ENCODE measurements around the gene PLA2R1. TPM values are rescaled to one million over a fixed set of nuclear protein-coding genes. Genes with fewer than 3 reads are reported as not detected.

The PLA2R1 gene
- polyA plus RNA-seq, 1 experiment = 2.0 TPM

DNA sequence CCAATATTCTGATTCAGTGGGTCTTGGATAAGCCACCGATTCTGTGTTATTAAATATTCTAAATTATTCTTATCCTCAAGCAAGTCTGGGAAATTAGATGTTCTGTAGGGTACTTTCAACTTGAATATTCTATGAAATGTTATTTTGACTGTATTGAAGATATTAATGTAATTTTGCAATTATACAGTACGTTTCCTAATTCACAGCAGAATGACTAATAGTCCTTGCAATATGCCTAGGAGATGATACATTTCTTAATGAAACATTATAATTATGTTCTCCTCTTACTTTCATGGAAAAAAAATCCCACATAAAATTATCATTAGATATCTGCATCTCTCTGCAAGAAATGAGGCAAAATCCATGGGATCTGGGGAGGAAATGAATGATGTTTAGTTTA is 46.2 kb upstream of the PLA2R1 start:
- H3K4me3 ChIP-seq (ENCODE audit: low read depth, low read length) = no peak overlapping the region
- no peaks in the 10 kb centered on the region for H3K27me3 ChIP-seq (ENCODE audit: control insufficient read depth, insufficient read depth, low read length)
- ChIA-PET POLR2A (no interaction called here), CTCF (interaction anchor here (1.0 to 3.2 kb wide), 15 partner anchors 8 to 1000 kb away, joined by 3 to 44 read pairs (median 8); no protein-coding TSS in a partner anchor)
- no peaks in the 10 kb centered on the region for H3K9me3 ChIP-seq (ENCODE audit: control insufficient read depth, insufficient read depth, low read length)
- no peak overlapping the region for H3K27ac ChIP-seq (ENCODE audit: low read depth, low read length)
- no peak for TF ChIP-seq CTCF (IDR thresholded peaks at IDR 0.05; ENCODE audit: low read depth, low read length)
- no peak for DNase-seq (ENCODE audit: low read depth, low spot score)

DNA sequence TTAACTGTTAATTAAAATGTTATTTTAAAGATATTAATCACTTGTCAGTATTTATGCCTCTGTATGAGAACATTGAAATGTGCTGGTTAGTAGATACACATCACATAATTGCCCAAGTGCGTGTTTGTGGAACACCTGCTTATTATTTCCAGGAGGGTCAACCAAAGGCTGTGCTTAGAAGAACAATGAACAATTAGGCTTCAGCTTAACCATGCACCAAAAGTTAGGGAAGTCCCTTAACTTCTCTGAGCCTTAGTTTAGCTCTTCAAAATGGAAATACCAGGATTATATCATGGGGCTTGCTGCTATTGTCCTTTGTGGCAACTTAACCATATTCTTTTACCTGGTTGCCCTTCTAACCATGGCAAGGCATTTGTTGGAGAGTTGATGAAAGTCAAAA is 43.0 kb upstream of the PLA2R1 start:
- no peaks in the 10 kb centered on the region for H3K9me3 ChIP-seq (ENCODE audit: control insufficient read depth, insufficient read depth, low read length)
- no peak overlapping the region for H3K4me3 ChIP-seq (ENCODE audit: low read depth, low read length)
- ChIA-PET CTCF (interaction anchor here (1.2 to 1.3 kb wide), 2 partner anchors 958 to 959 kb away, joined by 3 read pairs; no protein-coding TSS in a partner anchor), POLR2A (no interaction called here)
- TF ChIP-seq CTCF (IDR thresholded peaks at IDR 0.05; ENCODE audit: low read depth, low read length) = no peak
- no peaks in the 10 kb centered on the region for H3K27me3 ChIP-seq (ENCODE audit: control insufficient read depth, insufficient read depth, low read length)
- DNase-seq (ENCODE audit: low read depth, low spot score) = no peak
- H3K27ac ChIP-seq (ENCODE audit: low read depth, low read length) = no peak overlapping the region

DNA sequence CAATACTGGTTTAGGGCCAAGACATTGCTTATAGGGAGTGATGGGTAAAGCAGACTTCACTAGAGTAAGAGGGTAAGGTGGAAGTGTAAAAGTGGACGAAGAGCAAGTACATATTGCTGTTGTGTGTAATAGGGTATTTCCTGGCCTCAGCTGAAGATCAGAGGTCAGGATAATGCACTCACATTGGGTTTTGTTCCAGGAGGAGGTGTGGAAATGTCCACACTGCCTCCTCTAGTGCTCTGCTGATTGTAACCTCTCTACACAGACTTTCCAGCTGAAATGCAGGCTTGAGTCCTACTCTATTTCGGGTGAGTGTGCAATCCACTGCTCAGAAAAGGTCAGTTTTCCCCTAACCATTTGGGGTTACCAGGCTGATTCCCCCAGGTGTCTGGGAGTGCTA is 41.7 kb upstream of the PLA2R1 start:
- H3K27ac ChIP-seq (ENCODE audit: low read depth, low read length) = no peak overlapping the region
- no peaks in the 10 kb centered on the region for H3K27me3 ChIP-seq (ENCODE audit: control insufficient read depth, insufficient read depth, low read length)
- H3K4me3 ChIP-seq (ENCODE audit: low read depth, low read length) = no peak overlapping the region
- POLR2A ChIA-PET = no interaction called here
- no peaks in the 10 kb centered on the region for H3K9me3 ChIP-seq (ENCODE audit: control insufficient read depth, insufficient read depth, low read length)
- CTCF ChIA-PET = interaction anchor here (1.8 kb wide), 1 partner anchor 890 kb away, joined by 5 read pairs; no protein-coding TSS in a partner anchor
- DNase-seq (ENCODE audit: low read depth, low spot score) = no peak
- TF ChIP-seq CTCF (IDR thresholded peaks at IDR 0.05; ENCODE audit: low read depth, low read length) = no peak

DNA sequence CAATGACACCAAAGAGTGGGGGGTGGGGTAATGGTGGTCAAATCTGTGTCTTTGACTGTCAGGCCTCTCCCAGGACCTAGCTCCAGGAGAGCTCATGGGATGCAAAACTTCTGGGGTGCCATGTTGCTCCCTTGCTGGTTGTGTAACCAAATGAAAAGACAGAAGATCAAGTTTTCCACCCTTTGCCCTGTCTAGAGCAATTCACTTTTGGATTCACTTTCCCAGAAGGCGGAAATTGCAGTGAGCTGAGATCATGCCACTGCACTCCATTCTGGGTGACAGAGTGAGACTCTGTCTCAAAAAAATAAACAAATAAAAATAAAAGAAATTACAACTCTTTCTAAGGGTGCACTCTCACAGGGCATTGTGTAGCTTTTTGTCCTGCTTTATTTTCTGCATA is 34.9 kb upstream of the PLA2R1 start:
- ChIA-PET CTCF (interaction anchor here (1.2 to 1.4 kb wide), 2 partner anchors 12 to 195 kb away, joined by 3 to 7 read pairs; no protein-coding TSS in a partner anchor), POLR2A (no interaction called here)
- Histone ChIP-seq H3K27ac (ENCODE audit: low read depth, low read length) (no peak overlapping the region), H3K9me3 (ENCODE audit: control insufficient read depth, insufficient read depth, low read length) (peaks cover 3% of the 10 kb centered on the region), H3K27me3 (ENCODE audit: control insufficient read depth, insufficient read depth, low read length) (no peaks in the 10 kb centered on the region), H3K4me3 (ENCODE audit: low read depth, low read length) (no peak overlapping the region)
- TF ChIP-seq CTCF (IDR thresholded peaks at IDR 0.05; ENCODE audit: low read depth, low read length) = no peak
- DNase-seq (ENCODE audit: low read depth, low spot score) = no peak

DNA sequence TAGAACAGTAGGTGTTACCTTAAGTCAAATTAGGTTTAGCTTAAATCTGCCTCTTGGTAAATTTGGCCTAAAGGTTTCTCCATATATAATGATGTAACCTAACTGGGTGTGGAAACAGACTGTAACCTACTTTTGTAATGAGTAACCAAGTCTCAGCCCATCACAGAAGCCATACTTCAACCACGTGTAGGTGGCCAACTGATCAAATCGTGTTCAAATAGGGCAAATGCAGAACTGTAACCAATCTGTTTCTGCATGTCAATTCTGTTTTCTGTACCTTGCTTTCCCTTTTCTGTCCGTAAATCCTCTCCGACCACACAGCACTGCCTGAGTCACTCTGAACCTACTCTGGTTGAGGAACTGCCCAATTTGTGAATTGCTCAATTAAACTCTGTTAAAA is 34.0 kb upstream of the PLA2R1 start:
- no peak overlapping the region for H3K27ac ChIP-seq (ENCODE audit: low read depth, low read length)
- peaks cover 3% of the 10 kb centered on the region for H3K9me3 ChIP-seq (ENCODE audit: control insufficient read depth, insufficient read depth, low read length)
- no peaks in the 10 kb centered on the region for H3K27me3 ChIP-seq (ENCODE audit: control insufficient read depth, insufficient read depth, low read length)
- DNase-seq (ENCODE audit: low read depth, low spot score) = no peak
- ChIA-PET CTCF (interaction anchor here (1.2 to 1.4 kb wide), 2 partner anchors 13 to 196 kb away, joined by 3 to 7 read pairs; no protein-coding TSS in a partner anchor), POLR2A (no interaction called here)
- no peak overlapping the region for H3K4me3 ChIP-seq (ENCODE audit: low read depth, low read length)
- TF ChIP-seq CTCF (IDR thresholded peaks at IDR 0.05; ENCODE audit: low read depth, low read length) = no peak
